Stimulated activated CD4-positive, alpha-beta T cell treated with anti-CD3 and anti-CD28 coated beads, TNF-alpha, amount 100 ng/mL, for 48 hours (primary cell): ENCODE data around the gene DNM3.

ENCODE experiments used
- DNase-seq, 3 donors: peaks; one replicate each; pipeline ENCODE4 v3.0.0-alpha.2; 2020; ENCODE audit warnings: low read depth in 3 of 3

DNM3 gene

DNA sequence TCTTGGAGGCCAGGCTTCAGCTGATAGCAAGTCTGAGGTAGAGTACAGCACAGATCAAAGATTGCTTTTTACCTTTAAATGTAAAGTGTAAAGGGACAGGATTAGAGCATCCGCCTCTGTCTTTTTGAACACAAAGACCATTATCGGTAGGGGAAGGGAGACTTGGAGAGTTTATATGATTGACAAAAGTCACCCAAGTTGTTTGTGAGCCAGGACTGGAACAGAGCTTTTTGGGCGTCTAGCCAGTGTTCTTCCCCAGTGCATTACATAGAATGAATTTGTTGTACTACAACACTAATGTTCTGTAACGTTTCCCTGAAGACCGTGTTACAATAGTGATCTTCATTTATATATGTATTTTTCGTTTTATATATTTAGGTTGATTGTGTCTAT is 611.9 kb downstream of the DNM3 start:
- no peak for DNase-seq

DNA sequence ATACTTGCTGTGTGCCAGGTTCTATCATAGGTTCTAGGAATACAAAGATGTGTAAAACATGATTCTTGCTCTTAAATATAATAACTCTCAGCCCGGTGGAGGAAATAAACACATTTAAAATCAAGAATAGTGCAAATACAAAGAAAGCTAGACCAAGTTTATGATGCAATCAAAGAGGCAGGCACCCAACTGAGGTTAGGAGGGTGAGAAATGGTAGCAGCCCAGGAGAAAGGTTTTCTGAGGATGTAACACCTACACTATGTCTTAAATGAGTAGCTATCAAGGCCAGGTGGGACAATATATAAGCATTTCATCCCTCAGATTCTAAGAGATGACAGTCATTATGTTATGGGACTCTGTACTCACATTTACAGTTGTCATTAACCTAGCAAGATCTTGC is 612.3 kb downstream of the DNM3 start:
- no peak for DNase-seq

DNA sequence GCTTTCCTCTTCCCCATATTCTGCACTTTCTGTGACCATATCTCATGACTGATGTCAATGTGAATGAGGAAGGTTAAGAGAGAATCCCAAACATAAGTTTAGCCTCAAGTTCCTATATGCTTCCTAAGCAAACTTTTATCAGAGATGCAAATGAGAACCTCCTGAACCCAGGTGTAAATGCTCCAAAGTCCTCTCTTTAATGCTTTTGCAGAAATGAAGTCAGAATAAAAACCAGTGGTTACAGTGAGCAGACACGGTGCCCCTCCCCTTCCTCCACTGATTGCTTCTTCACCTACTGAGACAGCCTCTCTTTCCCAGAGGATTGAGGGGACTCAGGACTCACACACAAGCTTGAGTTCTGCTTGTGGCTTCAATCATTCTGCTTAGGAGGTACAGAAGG is 614.2 kb downstream of the DNM3 start:
- DNase-seq = no peak

DNA sequence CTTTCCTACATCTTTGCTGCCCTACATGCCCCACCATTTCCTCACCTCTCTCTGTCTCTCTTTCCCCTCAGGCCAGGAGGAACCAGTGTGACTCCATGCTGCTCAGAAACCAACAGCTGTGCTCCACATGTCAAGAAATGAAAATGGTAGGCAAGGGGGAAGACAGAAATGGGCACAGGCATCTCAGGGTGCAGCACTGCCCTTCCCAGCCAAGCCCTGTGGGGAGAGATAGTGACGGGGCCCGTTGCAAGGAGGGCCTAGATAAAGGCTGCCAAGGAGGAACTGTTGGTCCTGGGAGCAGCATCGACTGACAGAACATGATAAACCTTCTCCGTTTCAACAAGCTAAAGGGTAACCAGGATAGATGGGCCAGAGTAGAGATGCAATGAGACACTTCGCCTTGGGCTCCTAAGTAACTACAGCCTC is 615.1 kb downstream of the DNM3 start:
- no peak for DNase-seq

DNA sequence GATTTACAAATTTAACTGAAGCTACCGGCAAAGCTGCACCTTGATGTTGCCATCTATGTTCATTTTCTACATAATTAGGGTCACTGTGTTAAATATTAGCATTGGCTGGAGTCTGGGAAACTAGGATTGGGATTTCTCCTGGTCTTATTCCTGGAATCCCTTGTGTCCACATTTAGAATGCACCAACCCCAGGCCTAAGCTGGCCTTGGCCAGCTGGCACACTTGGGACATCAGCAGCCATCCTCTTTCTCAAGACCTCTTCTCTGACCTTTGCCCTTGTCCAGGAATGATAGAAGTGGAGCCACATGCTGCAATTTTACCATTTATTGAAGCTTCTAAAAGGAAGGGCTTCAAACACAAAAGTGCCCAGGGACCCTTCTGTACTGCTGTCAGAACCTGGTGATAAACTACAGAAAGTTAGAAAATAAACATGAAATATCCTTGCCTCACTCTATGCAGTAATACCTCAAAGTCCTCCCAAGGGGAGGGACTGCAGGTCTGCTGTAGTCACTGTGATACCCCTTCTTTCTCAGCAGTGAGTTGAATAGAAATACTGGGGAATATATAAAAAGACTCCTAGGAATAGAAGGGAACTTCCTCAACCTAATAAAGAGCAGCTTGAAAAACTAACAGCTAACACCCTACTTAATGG is 616.3 kb downstream of the DNM3 start:
- DNase-seq = no peak

DNA sequence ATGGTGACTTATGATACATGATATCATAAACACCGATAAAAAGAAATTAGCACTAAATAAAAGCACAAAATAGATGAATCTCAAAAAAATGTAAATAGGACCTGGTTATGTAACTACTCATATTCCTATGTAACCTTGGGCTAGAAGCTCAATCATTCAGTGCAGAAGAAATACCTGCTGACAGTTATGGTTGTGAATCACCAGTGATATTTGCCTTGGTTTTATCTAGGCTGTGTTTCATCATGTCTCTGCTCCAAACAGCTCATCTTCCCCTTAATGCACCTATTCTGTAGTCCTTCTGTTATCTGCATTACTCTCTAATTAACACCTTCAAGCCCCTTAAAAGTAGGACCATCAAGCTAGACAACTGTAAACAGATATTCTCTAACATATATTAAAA is 618.9 kb downstream of the DNM3 start:
- no peak for DNase-seq

DNA sequence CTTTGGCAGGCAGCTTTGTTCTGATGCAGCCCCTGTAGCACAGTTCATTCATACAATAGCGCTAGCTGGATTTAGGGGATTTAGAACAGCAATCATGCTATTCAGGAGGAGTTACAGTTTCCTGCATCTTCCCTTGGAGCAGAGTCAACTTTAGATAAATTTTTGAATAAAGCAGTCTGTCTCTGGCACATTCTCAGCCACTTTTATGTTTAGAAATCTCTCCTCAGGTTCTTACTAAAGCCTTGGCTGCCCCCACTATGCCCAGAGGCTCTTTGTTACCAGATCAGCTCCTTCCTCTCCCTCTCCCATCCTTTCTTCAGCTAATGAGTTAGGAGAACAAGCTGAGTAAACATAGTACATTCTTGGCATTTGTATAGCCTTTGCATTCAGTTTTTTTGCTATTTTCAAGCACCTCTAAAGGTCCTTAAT is 619.6 kb downstream of the DNM3 start:
- no peak for DNase-seq
